DMS79 (cell line): ENCODE data around the gene DTX2.
"Not testable (repeated sequence)": the region's sequence is repeated elsewhere in the genome, so short reads cannot be mapped to it uniquely, and the experiment has no call there.

Experiments used
- DNase-seq: peaks from one replicate; lab custom pipeline; 2025; lab: John Stamatoyannopoulos, UW

DTX2 gene

GRCh38 chr7:76487969-76488368 is 26.5 kb downstream of the DTX2 start:
- DNase-seq = not testable (repeated sequence)

DNA sequence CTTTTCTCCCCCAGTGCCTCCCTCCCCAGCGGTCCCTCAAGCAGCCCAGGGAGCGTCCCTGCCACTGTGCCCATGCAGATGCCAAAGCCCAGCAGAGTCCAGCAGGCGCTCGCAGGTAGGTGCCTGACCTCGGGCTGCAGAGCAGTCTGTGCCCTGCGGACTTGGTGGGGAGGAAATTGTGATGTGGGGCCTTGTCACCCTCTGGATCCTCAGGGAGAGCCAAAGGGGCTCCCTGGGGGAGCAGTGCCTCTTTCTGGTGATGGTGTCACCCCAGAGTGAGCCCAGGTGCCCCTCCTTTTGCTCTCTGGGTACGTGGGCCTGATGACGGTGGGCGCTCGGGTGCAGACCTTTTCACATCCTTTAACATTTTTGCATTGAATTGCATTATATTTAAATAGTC is 30.6 kb downstream of the DTX2 start:
- not testable (repeated sequence) for DNase-seq

- not testable (repeated sequence) for DNase-seq
These were observed 34.2 kb downstream of the DTX2 start for GRCh38 chr7:76495717-76496116.

- not testable (repeated sequence) for DNase-seq
These were observed 36.5 kb downstream of the DTX2 start for GRCh38 chr7:76497918-76498582.

DNA sequence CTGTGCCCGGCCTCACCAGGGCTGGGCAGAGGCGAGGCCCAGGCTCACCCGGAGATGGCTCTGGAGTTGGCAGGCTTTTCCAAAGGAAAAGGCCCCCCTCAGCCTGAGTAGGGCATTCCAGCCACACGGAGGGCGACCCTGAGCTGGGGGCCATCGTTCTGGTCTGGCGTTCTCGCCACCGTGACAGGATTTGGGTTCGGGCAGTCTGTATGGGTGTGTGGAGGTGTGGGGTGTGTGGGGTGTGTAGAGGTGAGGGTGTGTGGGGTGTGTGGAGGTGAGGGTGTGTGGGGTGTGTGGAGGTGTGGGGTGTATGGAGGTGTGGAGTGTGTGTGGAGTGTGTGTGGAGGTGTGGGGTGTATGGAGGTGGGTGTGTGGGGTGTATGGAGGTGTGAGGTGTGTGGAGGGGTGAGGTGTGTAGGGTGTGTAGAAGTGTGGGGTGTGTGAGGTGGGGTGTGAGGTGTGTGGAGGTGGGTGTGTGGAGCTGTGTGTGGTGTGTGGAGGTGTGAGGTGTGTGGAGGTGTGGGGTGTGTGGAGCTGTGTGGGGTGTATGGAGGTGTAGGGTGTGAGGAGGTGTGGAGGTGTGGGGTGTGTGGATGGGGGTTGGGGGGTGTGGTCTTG is 37.2 kb downstream of the DTX2 start:
- not testable (repeated sequence) for DNase-seq

GRCh38 chr7:76499201-76499923 is 37.9 kb downstream of the DTX2 start:
- DNase-seq = not testable (repeated sequence)

GRCh38 chr7:76499924-76500241 is 38.4 kb downstream of the DTX2 start:
- not testable (repeated sequence) for DNase-seq

DNA sequence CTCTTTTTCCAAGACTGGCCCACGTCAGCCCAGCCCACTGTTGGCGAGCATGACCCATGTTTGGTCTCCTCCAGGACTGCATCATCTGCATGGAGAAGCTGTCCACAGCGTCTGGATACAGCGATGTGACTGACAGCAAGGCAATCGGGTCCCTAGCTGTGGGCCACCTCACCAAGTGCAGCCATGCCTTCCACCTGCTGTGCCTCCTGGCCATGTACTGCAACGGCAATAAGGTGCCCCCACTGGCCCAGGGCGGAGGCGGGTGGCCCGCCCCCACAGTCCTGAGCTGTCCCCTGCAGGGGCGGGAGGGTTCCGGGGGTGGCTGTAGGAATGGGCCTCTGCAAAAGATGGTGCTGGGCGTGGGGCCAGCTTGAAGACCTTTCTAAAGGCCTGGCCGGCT is 40.7 kb downstream of the DTX2 start:
- not testable (repeated sequence) for DNase-seq

- not testable (repeated sequence) for DNase-seq
These were observed 41.3 kb downstream of the DTX2 start for GRCh38 chr7:76502836-76503235.

GRCh38 chr7:76503244-76503643 is 41.7 kb downstream of the DTX2 start:
- DNase-seq = not testable (repeated sequence)

- DNase-seq = not testable (repeated sequence)
These were observed 43.0 kb downstream of the DTX2 start for GRCh38 chr7:76504351-76505167.

- no peak for DNase-seq
These were observed 43.9 kb downstream of the DTX2 start for GRCh38 chr7:76505168-76506080.

- DNase-seq = no peak
These were observed 44.6 kb downstream of the DTX2 start for GRCh38 chr7:76506081-76506440.

DNA sequence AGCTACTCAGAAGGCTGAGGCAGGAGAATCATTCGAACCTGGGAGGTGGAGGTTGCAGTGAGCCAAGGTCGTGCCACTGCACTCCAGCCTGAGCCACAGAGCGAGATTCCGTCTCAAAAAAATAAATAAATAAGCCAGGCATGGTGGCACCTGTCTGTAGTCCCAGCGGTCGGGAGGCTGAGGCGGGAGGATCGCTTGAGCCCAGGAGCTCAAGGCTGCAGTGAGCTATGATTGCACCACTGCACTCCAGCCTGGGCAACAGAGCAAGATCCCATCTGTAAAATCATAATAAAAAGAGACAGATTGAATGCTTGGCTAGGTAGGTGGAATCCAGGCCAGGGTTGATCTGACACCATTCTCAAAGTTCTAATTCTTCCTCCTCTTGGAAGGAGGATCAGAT is 45.1 kb downstream of the DTX2 start:
- not testable (repeated sequence) for DNase-seq

GRCh38 chr7:76507723-76508406 is 46.4 kb downstream of the DTX2 start:
- no peak for DNase-seq

DNA sequence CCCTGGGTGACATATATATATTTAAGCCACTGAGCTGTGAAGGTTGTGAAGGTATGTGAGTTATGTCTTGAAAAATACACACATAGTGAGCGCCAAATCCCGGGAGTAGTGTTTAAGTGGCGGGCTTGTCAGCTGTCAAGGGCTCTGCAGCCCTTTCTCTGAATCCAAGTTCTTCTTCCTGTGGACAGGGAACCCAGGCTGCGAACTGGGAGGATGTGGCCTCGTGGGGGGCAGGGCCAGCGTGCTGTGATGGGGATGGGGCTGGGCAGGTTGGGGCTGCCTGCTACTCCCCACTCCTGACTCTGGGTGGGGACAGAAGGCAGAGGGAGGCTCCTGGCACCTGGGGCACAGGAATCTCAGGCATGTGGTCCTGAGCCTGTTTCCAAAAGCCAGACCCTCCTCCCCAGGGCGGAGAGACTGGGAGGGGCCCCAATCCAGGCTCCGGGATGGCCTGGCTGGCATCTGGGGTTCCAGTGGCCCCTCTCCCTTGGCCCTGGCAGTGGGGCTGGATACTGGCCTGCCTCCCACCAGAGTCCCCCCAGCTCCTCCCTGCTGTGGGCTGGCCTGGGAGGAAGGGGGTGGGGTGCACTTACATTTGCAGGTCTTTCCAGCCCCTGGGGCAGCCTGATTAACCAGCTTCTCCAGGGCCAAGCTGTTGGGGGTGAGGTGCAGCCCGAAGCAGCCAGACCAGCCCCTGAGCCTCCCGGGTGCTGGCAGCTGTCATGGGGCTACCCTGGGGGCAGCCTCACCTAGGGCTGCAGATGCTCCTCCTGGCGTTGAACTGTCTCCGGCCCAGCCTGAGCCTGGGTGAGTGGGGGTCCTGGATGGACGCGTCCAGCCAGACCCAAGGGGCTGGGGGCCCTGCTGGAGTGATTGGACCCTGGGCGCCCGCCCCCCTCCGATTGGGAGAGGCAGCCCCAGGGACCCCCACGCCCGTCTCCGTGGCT is 48.7 kb downstream of the DTX2 start, which contains the start of gene UPK3B:
Gene UPK3B, plus strand, starts transcription at position 622 of the 947 bp plus-strand sequence. Its CDS starts 101 bp downstream, at position 723.
- no peak for DNase-seq

DNA sequence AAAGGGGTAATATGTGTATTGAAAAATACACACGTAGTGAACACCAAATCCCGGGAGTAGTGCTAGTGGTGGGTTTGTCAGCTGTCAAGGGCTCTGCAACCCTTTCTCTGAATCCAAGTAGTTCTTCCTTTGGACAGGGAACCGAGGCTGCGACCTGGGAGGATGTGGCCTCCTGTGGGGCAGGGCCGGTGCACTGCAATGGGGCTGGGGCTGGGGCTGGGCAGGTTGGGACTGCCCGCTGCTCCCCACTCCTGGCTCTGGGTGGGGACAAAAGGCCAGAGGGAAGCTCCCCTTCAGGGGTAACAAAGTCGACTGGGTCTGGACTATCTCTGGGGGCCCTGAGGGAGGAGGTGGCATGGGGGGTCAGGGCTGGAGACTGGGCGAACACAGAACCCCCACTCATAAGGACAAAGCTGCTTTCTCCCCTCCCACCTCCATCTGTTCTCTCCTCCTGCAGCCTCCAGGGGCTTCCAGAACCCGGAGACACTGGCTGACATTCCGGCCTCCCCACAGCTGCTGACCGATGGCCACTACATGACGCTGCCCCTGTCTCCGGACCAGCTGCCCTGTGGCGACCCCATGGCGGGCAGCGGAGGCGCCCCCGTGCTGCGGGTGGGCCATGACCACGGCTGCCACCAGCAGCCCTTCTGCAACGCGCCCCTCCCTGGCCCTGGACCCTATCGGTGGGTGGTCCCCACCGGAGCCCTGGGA is 49.8 kb downstream of the DTX2 start:
- not testable (repeated sequence) for DNase-seq
